HUES64 (cell line): ENCODE measurements around the gene PGF.

Source experiments
- H3K27ac ChIP-seq: 2 replicates; pipeline ENCODE4 v1.7.0; 2013; ENCODE audit warnings: low read depth, low read length, inconsistent platforms
- H3K27me3 ChIP-seq: 2 replicates; pipeline ENCODE4 v1.6.1; 2013; ENCODE audit warnings: mild to moderate bottlenecking, low read length; ENCODE audit not compliant: insufficient read depth
- H3K36me3 ChIP-seq: 2 replicates; pipeline ENCODE4 v1.6.1; 2013; ENCODE audit warnings: mild to moderate bottlenecking, low read length; ENCODE audit not compliant: insufficient read depth
- H3K4me1 ChIP-seq: 2 replicates; pipeline ENCODE4 v1.6.1; 2013; ENCODE audit warnings: mild to moderate bottlenecking, low read length, moderate library complexity; ENCODE audit not compliant: insufficient read depth
- H3K4me3 ChIP-seq: 2 replicates; pipeline ENCODE4 v1.5.1; 2013; ENCODE audit warnings: mild to moderate bottlenecking, low read length, moderate library complexity
- H3K9ac ChIP-seq: 2 replicates; pipeline ENCODE4 v1.6.1; 2013; ENCODE audit warnings: mild to moderate bottlenecking, low read depth, low read length
- H3K9me3 ChIP-seq: 2 replicates; pipeline ENCODE4 v1.6.1; 2013; ENCODE audit warnings: low read depth, low read length; ENCODE audit not compliant: insufficient read depth
- WGBS: fragments of 150-250, 120-280 bp; methylation state at CpG from one replicate; pipeline ENCODE4 v1.1.7; 2013; ENCODE audit warnings: missing lambda C conversion rate; 5-methylcytosine and 5-hydroxymethylcytosine counted together

Gene PGF

DNA sequence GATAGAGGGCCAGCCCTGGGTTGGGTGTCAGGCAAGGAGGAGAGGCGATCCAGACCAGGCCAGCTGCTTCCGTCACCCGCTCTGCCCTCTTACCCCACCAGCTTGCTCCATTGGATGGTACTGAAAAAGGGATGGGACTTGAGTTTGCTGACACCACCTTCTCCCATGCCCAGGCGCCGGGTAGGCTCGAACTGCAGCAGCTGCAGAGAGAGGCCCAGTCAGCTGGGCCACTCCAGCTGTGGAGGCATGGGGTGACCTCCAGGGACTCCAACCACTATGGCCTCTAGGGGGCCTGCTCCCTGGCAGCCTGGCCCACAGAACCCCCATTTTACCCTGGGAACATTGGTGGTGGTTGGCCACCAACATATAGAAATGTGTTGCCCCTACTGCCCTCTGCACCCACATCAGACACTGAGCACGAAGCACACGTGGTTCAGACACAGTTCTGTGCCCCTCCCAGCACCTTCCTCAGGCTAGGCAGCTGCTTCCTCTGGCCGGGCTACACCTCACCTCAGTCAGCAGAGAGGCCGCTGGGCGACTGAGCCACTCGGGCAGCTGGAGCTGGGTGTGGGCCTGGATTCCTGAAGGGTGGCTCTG is 48.4 kb downstream of the PGF start:
- no peak overlapping the region for H3K27ac ChIP-seq
- H3K4me1 ChIP-seq, result no peaks in the 10 kb centered on the region; the same call in 1 of the 2 replicates
- H3K36me3 ChIP-seq, result peaks cover 30% of the 10 kb centered on the region
- 93% methylated on average over 12 of the region's 12 CpGs for WGBS
- no peak overlapping the region for H3K4me3 ChIP-seq
- H3K9me3 ChIP-seq, result no peaks in the 10 kb centered on the region
- H3K27me3 ChIP-seq, result no peaks in the 10 kb centered on the region
- no peak overlapping the region for H3K9ac ChIP-seq

DNA sequence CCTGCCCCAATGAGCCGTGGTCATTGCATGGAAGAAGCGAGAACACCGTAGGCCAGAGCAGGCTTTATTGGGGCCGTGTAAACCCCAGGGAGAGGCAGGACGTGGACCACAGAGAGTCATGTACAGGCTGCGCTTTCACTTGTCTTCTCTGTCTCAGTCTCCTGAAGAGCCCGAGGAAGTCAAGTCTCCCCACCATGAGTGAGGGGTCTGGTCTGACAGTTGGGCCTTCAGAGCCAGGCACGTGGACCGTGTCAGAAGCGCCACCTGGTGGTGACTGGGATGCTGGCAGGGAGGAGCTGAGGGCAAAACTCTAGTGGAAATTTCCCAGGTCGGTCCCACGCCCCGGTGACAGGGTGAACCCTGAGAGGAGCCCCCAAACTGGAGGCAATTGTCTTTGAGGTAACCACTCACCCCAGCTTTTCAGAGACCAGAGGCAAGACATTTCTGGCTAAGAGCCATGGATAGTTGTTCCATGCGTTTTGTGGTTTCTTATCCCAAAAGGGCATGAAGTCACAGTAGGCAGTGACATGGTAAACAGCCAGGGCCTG is 49.7 kb downstream of the PGF start:
- Histone ChIP-seq H3K4me3 (no peak overlapping the region), H3K9me3 (no peaks in the 10 kb centered on the region), H3K9ac (no peak overlapping the region), H3K27me3 (no peaks in the 10 kb centered on the region), H3K36me3 (peaks cover 43% of the 10 kb centered on the region), H3K27ac (no peak overlapping the region), H3K4me1 (no peaks in the 10 kb centered on the region; the same call in 1 of the 2 replicates)
- WGBS, result 65% methylated on average over 14 of the region's 14 CpGs

DNA sequence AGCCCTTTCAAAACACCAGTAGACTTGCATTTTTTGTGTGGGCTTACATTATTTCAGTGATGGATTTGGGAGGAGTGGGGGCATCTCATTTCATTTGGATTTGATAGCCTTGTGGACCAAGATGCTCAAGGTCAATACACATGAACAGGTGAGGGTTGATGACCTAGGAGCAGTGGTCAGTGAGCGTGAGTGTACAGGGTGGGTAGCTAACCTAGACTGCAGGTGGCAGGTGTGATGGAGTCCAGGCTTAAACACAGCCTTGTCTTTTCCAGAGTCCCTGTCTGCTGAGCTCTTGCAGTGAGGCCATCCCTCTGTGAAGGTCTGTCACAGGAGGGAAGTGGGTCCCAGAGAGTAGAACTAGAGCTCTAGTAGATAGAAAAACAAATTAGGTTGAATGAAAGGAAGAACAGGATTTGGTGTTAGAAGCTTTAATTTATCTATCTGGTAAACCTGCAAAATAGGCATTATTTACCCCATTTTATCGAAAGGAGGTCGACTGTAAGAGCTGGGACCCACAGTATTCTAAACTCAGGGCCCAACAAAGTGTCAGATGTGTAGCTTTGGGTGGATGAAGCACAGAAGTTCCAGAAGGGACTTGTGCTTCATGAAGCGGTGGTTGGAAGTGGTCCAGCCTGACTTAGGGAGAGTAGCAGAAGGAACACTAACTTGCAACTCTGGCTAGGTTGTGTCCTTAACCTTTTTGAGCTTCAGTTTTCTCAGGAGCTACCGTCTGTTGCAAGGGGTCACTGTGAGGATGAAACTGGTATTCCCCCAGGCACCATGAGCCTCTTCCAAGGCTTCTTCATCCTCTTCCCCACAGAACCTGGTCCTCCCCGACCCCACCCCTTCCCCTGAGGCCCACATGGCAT is 50.5 kb downstream of the PGF start:
- WGBS, result 96% methylated on average over 6 of the region's 6 CpGs
- peaks cover 51% of the 10 kb centered on the region for H3K36me3 ChIP-seq
- H3K27me3 ChIP-seq, result no peaks in the 10 kb centered on the region
- no peak overlapping the region for H3K9ac ChIP-seq
- H3K27ac ChIP-seq, result no peak overlapping the region
- H3K4me1 ChIP-seq, result no peaks in the 10 kb centered on the region; the same call in 1 of the 2 replicates
- no peaks in the 10 kb centered on the region for H3K9me3 ChIP-seq
- no peak overlapping the region for H3K4me3 ChIP-seq

GRCh38 chr14:74902941-74903705 is 52.3 kb downstream of the PGF start:
- Histone ChIP-seq H3K4me1 (no peaks in the 10 kb centered on the region; the same call in 1 of the 2 replicates), H3K27me3 (no peaks in the 10 kb centered on the region), H3K9me3 (no peaks in the 10 kb centered on the region), H3K36me3 (peaks cover 69% of the 10 kb centered on the region), H3K4me3 (no peak overlapping the region), H3K27ac (peak overlapping the region; percentile 51; the same call in 1 of the 2 replicates), H3K9ac (no peak overlapping the region)
- 87% methylated on average over 10 of the region's 10 CpGs for WGBS

GRCh38 chr14:74898694-74899093 is 56.7 kb downstream of the PGF start:
- WGBS, result 93% methylated on average over 5 of the region's 5 CpGs
- H3K4me3 ChIP-seq, result no peak overlapping the region
- H3K9ac ChIP-seq, result no peak overlapping the region
- H3K27ac ChIP-seq, result no peak overlapping the region
- no peaks in the 10 kb centered on the region for H3K9me3 ChIP-seq
- H3K36me3 ChIP-seq, result peaks cover 96% of the 10 kb centered on the region
- H3K27me3 ChIP-seq, result no peaks in the 10 kb centered on the region
- no peaks in the 10 kb centered on the region; the same call in 1 of the 2 replicates for H3K4me1 ChIP-seq

GRCh38 chr14:74898083-74898482 is 57.3 kb downstream of the PGF start:
- Histone ChIP-seq H3K9me3 (no peaks in the 10 kb centered on the region), H3K4me3 (no peak overlapping the region), H3K9ac (no peak overlapping the region), H3K4me1 (no peaks in the 10 kb centered on the region; the same call in 1 of the 2 replicates), H3K27ac (no peak overlapping the region), H3K36me3 (peaks cover 98% of the 10 kb centered on the region), H3K27me3 (no peaks in the 10 kb centered on the region)
- WGBS, result 95% methylated on average over 2 of the region's 2 CpGs

- H3K27ac ChIP-seq, result no peak overlapping the region
- H3K27me3 ChIP-seq, result no peaks in the 10 kb centered on the region
- 91% methylated on average over 3 of the region's 4 CpGs for whole genome bisulfite sequencing
- H3K9me3 ChIP-seq, result no peaks in the 10 kb centered on the region
- no peak overlapping the region for H3K4me3 ChIP-seq
- H3K36me3 ChIP-seq, result peaks cover 98% of the 10 kb centered on the region
- no peaks in the 10 kb centered on the region for H3K4me1 ChIP-seq
- no peak overlapping the region for H3K9ac ChIP-seq
These were observed 57.8 kb downstream of the PGF start for GRCh38 chr14:74897642-74898041.

DNA sequence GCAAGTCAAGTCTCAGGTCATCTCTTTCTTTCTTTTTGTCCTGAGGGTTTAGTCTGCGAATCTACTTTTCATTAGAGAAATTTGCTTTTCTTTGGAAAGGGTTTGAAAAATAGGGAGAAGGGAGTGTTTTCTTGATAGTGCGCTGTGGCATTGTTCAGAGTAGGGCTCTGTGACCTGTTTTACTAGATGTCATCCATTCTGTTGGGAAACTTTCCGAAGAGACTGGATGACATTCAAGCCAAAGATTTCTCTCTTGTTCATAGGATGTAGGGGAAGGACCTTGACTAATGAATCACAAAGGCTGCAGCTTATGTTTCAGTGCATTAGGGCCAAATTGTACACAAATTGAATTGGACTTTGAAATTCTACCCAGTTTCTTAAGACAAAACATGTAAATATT is 59.0 kb downstream of the PGF start:
- H3K9me3 ChIP-seq, result no peaks in the 10 kb centered on the region
- no peak overlapping the region for H3K9ac ChIP-seq
- no peaks in the 10 kb centered on the region for H3K4me1 ChIP-seq
- whole genome bisulfite sequencing, result 93% methylated on average over 3 of the region's 3 CpGs
- H3K27ac ChIP-seq, result no peak overlapping the region
- peaks cover 98% of the 10 kb centered on the region for H3K36me3 ChIP-seq
- no peaks in the 10 kb centered on the region for H3K27me3 ChIP-seq
- H3K4me3 ChIP-seq, result no peak overlapping the region

DNA sequence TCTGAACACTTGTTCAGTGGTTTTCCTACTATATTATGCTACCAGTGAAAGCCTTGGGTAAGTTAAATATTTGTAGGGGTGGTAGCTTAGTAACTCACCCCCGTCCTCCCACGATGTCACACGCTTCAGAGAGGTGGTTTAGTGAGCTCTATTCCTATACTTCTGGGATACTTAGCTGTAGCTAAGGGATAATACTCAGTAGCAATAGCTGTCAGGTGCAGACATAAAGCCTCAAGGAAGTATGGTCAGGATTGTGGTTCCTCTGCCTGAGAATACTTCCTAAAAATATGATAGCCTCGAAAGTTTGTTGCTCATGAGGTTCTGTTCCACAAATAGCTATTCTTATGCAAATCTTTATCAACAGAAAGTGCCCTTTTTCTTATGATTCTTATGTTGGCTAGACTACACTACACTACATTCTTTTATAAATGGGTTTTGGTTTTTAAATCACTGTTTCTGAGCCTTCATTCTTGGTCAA is 61.7 kb downstream of the PGF start:
- WGBS, result 100% methylated on average over 3 of the region's 4 CpGs

DNA sequence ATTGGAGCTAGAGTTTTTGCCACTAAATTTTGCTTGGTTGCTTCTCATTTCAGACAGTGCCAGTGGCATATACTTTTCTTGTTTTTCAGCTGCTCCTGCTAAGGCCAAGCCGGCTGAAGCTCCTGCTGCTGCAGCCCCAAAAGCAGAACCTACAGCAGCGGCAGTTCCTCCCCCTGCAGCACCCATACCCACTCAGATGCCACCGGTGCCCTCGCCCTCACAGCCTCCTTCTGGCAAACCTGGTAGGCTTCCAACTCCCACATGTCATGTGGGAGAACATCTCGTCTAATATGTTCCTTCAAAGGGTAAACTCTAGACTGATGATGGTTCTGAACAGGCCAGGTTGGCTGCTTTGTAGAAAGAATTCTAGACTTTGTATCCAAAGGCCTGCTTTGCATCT is 62.7 kb downstream of the PGF start:
- no peaks in the 10 kb centered on the region for H3K27me3 ChIP-seq
- no peak overlapping the region for H3K27ac ChIP-seq
- WGBS, result 93% methylated on average over 5 of the region's 5 CpGs
- H3K9me3 ChIP-seq, result no peaks in the 10 kb centered on the region
- peaks cover 89% of the 10 kb centered on the region for H3K36me3 ChIP-seq
- H3K4me1 ChIP-seq, result peaks cover 13% of the 10 kb centered on the region
- H3K4me3 ChIP-seq, result no peak overlapping the region
- H3K9ac ChIP-seq, result no peak overlapping the region

More for the DNA sequence above, 61.7 kb downstream of the PGF start:
- Histone ChIP-seq H3K4me1 (peaks cover 4% of the 10 kb centered on the region; the same call in 1 of the 2 replicates), H3K27me3 (no peaks in the 10 kb centered on the region), H3K9ac (no peak overlapping the region), H3K4me3 (no peak overlapping the region), H3K36me3 (peaks cover 95% of the 10 kb centered on the region), H3K9me3 (no peaks in the 10 kb centered on the region), H3K27ac (no peak overlapping the region)
